ENCODE results near the gene PRSS21.

Gene PRSS21

GRCh38 chr16:2816751-2817339 is at the start of gene PRSS21:
PRSS21 (plus strand) TSS chr16:2817237; CDS start chr16:2817269, 32 bp downstream.
- Mint-ChIP-seq H3K4me3 (peak within 1 kb of the TSS; percentile 75), H3K27me3 (peaks cover 2% of the 10 kb centered on the region), H3K9me3 (no peaks in the 10 kb centered on the region), H3K4me1 (ENCODE audit: low read depth) (peaks cover 2% of the 10 kb centered on the region), H3K36me3 (ENCODE audit: low read depth) (no peaks in the 10 kb centered on the region), H3K27ac (peak within 1 kb of the TSS; percentile 50)
- DNase-seq, result peak; percentile 65

- Mint-ChIP-seq H3K4me1 (ENCODE audit: low read depth) (peaks cover 27% of the 10 kb centered on the region), H3K27me3 (no peaks in the 10 kb centered on the region), H3K36me3 (ENCODE audit: low read depth) (peaks cover 99% of the 10 kb centered on the region), H3K9me3 (no peaks in the 10 kb centered on the region), H3K27ac (peak overlapping the region; percentile 66), H3K4me3 (no peak overlapping the region)
- no peak for DNase-seq
Measured at GRCh38 chr16:2767891-2768290, 49.1 kb upstream of the PRSS21 start.

GRCh38 chr16:2768403-2769089 is 48.5 kb upstream of the PRSS21 start:
- DNase-seq, result no peak
- Mint-ChIP-seq H3K27me3 (no peaks in the 10 kb centered on the region), H3K9me3 (no peaks in the 10 kb centered on the region), H3K27ac (peak overlapping the region; percentile 77), H3K4me3 (no peak overlapping the region), H3K36me3 (ENCODE audit: low read depth) (peaks cover 99% of the 10 kb centered on the region), H3K4me1 (ENCODE audit: low read depth) (peaks cover 28% of the 10 kb centered on the region)

- no peak overlapping the region for H3K4me3 Mint-ChIP-seq
- H3K9me3 Mint-ChIP-seq, result no peaks in the 10 kb centered on the region
- H3K36me3 Mint-ChIP-seq (ENCODE audit: low read depth), result peaks cover 99% of the 10 kb centered on the region
- peak overlapping the region; percentile 78 for H3K27ac Mint-ChIP-seq
- H3K27me3 Mint-ChIP-seq, result no peaks in the 10 kb centered on the region
- DNase-seq, result no peak
- H3K4me1 Mint-ChIP-seq (ENCODE audit: low read depth), result peaks cover 33% of the 10 kb centered on the region
Measured at GRCh38 chr16:2769100-2769529, 47.9 kb upstream of the PRSS21 start.

- Mint-ChIP-seq H3K4me1 (ENCODE audit: low read depth) (peaks cover 36% of the 10 kb centered on the region), H3K4me3 (no peak overlapping the region), H3K27ac (peak overlapping the region; percentile 78), H3K9me3 (no peaks in the 10 kb centered on the region), H3K27me3 (no peaks in the 10 kb centered on the region), H3K36me3 (ENCODE audit: low read depth) (peaks cover 99% of the 10 kb centered on the region)
- no peak for DNase-seq
Measured at GRCh38 chr16:2769675-2770056, 47.4 kb upstream of the PRSS21 start.

- Mint-ChIP-seq H3K4me1 (ENCODE audit: low read depth) (peaks cover 41% of the 10 kb centered on the region), H3K9me3 (no peaks in the 10 kb centered on the region), H3K4me3 (no peak overlapping the region), H3K27ac (peak overlapping the region; percentile 78), H3K36me3 (ENCODE audit: low read depth) (peaks cover 99% of the 10 kb centered on the region), H3K27me3 (no peaks in the 10 kb centered on the region)
- DNase-seq, result no peak
Measured at GRCh38 chr16:2770057-2770951, 46.7 kb upstream of the PRSS21 start.

GRCh38 chr16:2771496-2772402 is 45.3 kb upstream of the PRSS21 start:
- Mint-ChIP-seq H3K4me1 (ENCODE audit: low read depth) (peaks cover 46% of the 10 kb centered on the region), H3K4me3 (no peak overlapping the region), H3K27me3 (no peaks in the 10 kb centered on the region), H3K36me3 (ENCODE audit: low read depth) (peaks cover 96% of the 10 kb centered on the region), H3K27ac (peak overlapping the region; percentile 62), H3K9me3 (no peaks in the 10 kb centered on the region)
- DNase-seq, result no peak

GRCh38 chr16:2773188-2773968 is 43.7 kb upstream of the PRSS21 start:
- Mint-ChIP-seq H3K36me3 (ENCODE audit: low read depth) (peaks cover 92% of the 10 kb centered on the region), H3K4me1 (ENCODE audit: low read depth) (peaks cover 47% of the 10 kb centered on the region), H3K27ac (peak overlapping the region; percentile 78), H3K9me3 (no peaks in the 10 kb centered on the region), H3K27me3 (no peaks in the 10 kb centered on the region), H3K4me3 (no peak overlapping the region)
- no peak for DNase-seq

- no peaks in the 10 kb centered on the region for H3K9me3 Mint-ChIP-seq
- DNase-seq, result no peak
- H3K4me3 Mint-ChIP-seq, result no peak overlapping the region
- peaks cover 86% of the 10 kb centered on the region for H3K36me3 Mint-ChIP-seq (ENCODE audit: low read depth)
- peak overlapping the region; percentile 78 for H3K27ac Mint-ChIP-seq
- peaks cover 52% of the 10 kb centered on the region for H3K4me1 Mint-ChIP-seq (ENCODE audit: low read depth)
- H3K27me3 Mint-ChIP-seq, result no peaks in the 10 kb centered on the region
Measured at GRCh38 chr16:2774161-2774891, 42.7 kb upstream of the PRSS21 start.

GRCh38 chr16:2775131-2775716 is 41.8 kb upstream of the PRSS21 start:
- peaks cover 51% of the 10 kb centered on the region for H3K4me1 Mint-ChIP-seq (ENCODE audit: low read depth)

GRCh38 chr16:2775765-2776499 is 41.1 kb upstream of the PRSS21 start:
- peaks cover 51% of the 10 kb centered on the region for H3K4me1 Mint-ChIP-seq (ENCODE audit: low read depth)
- H3K36me3 Mint-ChIP-seq (ENCODE audit: low read depth), result peaks cover 70% of the 10 kb centered on the region

More at GRCh38 chr16:2775131-2775716, 41.8 kb upstream of the PRSS21 start:
- Mint-ChIP-seq H3K27ac (peak overlapping the region; percentile 90), H3K4me3 (peak overlapping the region; percentile 95), H3K27me3 (no peaks in the 10 kb centered on the region), H3K9me3 (no peaks in the 10 kb centered on the region), H3K36me3 (ENCODE audit: low read depth) (peaks cover 77% of the 10 kb centered on the region)
- no peak for DNase-seq

GRCh38 chr16:2776500-2777139 is 40.4 kb upstream of the PRSS21 start:
- Mint-ChIP-seq H3K4me1 (ENCODE audit: low read depth) (peaks cover 51% of the 10 kb centered on the region), H3K4me3 (peak overlapping the region; percentile 95), H3K27ac (peak overlapping the region; percentile 90), H3K9me3 (no peaks in the 10 kb centered on the region), H3K36me3 (ENCODE audit: low read depth) (peaks cover 63% of the 10 kb centered on the region), H3K27me3 (no peaks in the 10 kb centered on the region)
- DNase-seq, result no peak

More at GRCh38 chr16:2775765-2776499, 41.1 kb upstream of the PRSS21 start:
- no peaks in the 10 kb centered on the region for H3K9me3 Mint-ChIP-seq
- peak overlapping the region; percentile 95 for H3K4me3 Mint-ChIP-seq
- DNase-seq, result no peak
- no peaks in the 10 kb centered on the region for H3K27me3 Mint-ChIP-seq
- H3K27ac Mint-ChIP-seq, result peak overlapping the region; percentile 90

Data from activated T-cell treated with anti-CD3 and anti-CD28 coated beads, Interleukin-2, amount 50 U/mL, for 24 hours (primary cell).